ENCODE measurements around the gene MESP2. TPM values are rescaled to one million over a fixed set of nuclear protein-coding genes. Genes with fewer than 3 reads are reported as not detected.

MESP2 gene
- not detected in 2 replicates for total RNA-seq

DNA sequence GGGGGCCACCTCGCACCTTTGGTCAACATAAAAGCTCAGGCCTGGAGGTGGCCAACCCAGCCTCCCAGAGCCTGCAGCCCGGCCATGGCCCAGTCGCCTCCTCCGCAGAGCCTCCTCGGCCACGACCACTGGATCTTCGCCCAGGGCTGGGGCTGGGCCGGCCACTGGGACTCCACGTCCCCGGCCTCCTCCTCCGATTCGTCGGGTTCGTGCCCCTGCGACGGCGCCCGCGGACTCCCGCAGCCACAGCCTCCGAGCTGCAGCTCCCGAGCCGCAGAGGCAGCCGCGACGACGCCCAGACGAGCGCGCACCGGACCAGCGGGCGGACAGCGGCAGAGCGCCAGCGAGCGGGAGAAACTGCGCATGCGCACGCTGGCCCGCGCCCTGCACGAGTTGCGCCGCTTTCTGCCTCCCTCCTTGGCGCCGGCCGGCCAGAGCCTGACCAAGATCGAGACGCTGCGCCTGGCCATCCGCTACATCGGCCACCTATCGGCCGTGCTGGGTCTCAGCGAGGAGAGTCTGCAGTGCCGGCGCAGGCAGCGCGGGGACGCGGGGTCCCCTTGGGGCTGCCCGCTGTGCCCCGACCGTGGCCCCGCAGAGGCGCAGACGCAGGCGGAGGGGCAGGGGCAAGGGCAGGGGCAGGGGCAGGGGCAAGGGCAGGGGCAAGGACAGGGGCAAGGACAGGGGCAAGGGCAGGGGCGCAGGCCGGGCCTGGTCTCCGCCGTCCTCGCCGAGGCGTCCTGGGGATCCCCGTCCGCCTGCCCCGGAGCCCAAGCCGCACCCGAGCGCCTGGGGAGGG is at the start of gene MESP2:
MESP2 (plus strand) TSS at position 59 of the 799 bp plus-strand sequence; CDS start at position 85, 26 bp downstream.

GRCh38 chr15:89750560-89751542 is 25.3 kb upstream of the MESP2 start, which contains the start of gene MESP1:
Gene MESP1, minus strand, starts transcription at chr15:89751249. Its CDS starts 18 bp downstream, at chr15:89751231.

Other genes starting within 250 kb of the MESP2 start
- 6.0 and 6.7 TPM in 2 replicates for gene TICRR, start 200.9 kb upstream of the MESP2 start, total RNA-seq
- gene KIF7, start 120.9 kb upstream of the MESP2 start, total RNA-seq: 5.0 TPM in 2 replicates
- 0.10 TPM in 1 of 2 replicates, not detected in the other for gene PLIN1, start 97.0 kb upstream of the MESP2 start, total RNA-seq
- gene PEX11A, start 85.6 kb upstream of the MESP2 start, total RNA-seq: 1.9 and 2.4 TPM in 2 replicates
- not detected in 2 replicates for gene WDR93, start 85.5 kb upstream of the MESP2 start, total RNA-seq
- gene MESP1, start 25.1 kb upstream of the MESP2 start, total RNA-seq: 0.34 and 1.1 TPM in 2 replicates
- gene ANPEP, start 38.5 kb downstream of the MESP2 start, total RNA-seq: 48.6 and 51.6 TPM in 2 replicates
- gene AP3S2, start 117.7 kb downstream of the MESP2 start, total RNA-seq: 18.3 and 19.1 TPM in 2 replicates
- gene ARPIN, start 136.6 kb downstream of the MESP2 start, total RNA-seq: 11.8 and 12.8 TPM in 2 replicates
- gene ZNF710, start 225.0 kb downstream of the MESP2 start, total RNA-seq: 8.6 and 9.7 TPM in 2 replicates